Measurements from ENCODE around the gene MYH14. TPM values are rescaled to one million over a fixed set of nuclear protein-coding genes. Genes with fewer than 3 reads are reported as not detected.
"Not testable (repeated sequence)": the region's sequence is repeated elsewhere in the genome, so short reads cannot be mapped to it uniquely, and the experiment has no call there.

MYH14 gene
- total RNA-seq, 1 donor from 2014 or later, result 1.6 TPM

DNA sequence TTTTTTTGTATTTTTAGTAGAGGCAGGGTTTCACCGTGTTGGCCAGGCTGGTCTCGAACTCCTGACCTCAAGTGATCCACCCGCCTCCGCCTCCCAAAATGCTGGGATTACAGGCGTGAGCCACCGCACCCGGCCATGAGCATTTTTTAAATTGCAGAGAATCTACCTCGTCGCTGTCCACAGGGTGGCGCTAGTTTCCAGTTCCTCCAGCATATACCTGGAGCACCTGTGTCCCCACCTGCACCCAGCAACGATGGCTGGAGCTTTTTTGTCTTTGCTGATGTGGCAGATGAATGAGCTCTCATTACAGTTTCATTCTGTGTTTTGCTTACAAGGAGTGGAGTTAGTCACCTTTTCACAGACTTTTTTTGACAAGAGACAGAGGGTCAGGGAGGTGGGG is 34.1 kb downstream of the MYH14 start:
- not testable (repeated sequence) for H3K27ac Mint-ChIP-seq; H3K4me2 ChIP-seq; H3K79me2 ChIP-seq (ENCODE audit: low read depth); H4K20me1 ChIP-seq (ENCODE audit: low read depth); H3K27me3 ChIP-seq; H3K27ac ChIP-seq; H3K9me3 Mint-ChIP-seq; DNase-seq (ENCODE audit: low spot score); H3K9me3 ChIP-seq (ENCODE audit: low read depth); H3K4me3 Mint-ChIP-seq; H3K9ac ChIP-seq; H2AFZ ChIP-seq (replicated peaks); H3K36me3 Mint-ChIP-seq; H3K36me3 ChIP-seq; H3K4me3 ChIP-seq
- H3K4me1 ChIP-seq, result peaks cover 19% of the 10 kb centered on the region
- peaks cover 27% of the 10 kb centered on the region for H3F3A ChIP-seq (ENCODE audit: low read depth)
- Mint-ChIP-seq H3K27me3 (ENCODE audit: insufficient read depth, low read depth) (peaks cover 14% of the 10 kb centered on the region), H3K4me1 (peaks cover 33% of the 10 kb centered on the region)
- TF ChIP-seq CTCF (IDR thresholded peaks at IDR 0.05), result peak; percentile 39

DNA sequence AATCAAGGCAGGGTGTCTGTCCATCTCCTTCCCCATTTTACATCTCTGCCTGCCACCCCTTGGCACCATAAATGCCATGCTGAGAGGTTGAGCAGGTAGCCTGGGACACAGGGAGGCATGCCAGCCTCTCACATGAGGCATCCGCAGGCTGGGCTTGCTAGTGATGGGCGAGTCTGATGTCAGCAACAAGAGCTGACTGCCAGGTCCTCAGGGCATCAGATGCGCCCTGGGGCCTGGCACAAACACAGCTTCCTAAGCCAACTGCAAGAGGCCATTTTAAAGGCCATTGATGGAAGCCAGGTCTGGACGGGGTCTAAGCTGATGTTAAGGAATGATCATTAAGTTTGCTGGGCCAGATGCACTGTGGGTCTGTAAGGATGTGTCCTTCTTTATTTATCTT is 34.6 kb downstream of the MYH14 start:
- H4K20me1 ChIP-seq (ENCODE audit: low read depth), result no peaks in the 10 kb centered on the region
- H3K4me1 ChIP-seq, result peaks cover 19% of the 10 kb centered on the region
- peaks cover 36% of the 10 kb centered on the region for H3K4me1 Mint-ChIP-seq
- no peak overlapping the region for H2AFZ ChIP-seq (replicated peaks)
- peaks cover 8% of the 10 kb centered on the region for H3K9me3 Mint-ChIP-seq
- no peak overlapping the region for H3K27ac Mint-ChIP-seq
- H3K27me3 ChIP-seq, result no peaks in the 10 kb centered on the region
- no peak overlapping the region for H3K4me3 Mint-ChIP-seq
- H3K4me2 ChIP-seq, result no peak overlapping the region
- H3K9me3 ChIP-seq (ENCODE audit: low read depth), result no peaks in the 10 kb centered on the region
- H3K9ac ChIP-seq, result no peak overlapping the region
- H3K27ac ChIP-seq, result no peak overlapping the region
- H3K36me3 ChIP-seq, result no peaks in the 10 kb centered on the region
- H3K79me2 ChIP-seq (ENCODE audit: low read depth), result no peaks in the 10 kb centered on the region
- peaks cover 13% of the 10 kb centered on the region for H3K27me3 Mint-ChIP-seq (ENCODE audit: insufficient read depth, low read depth)
- H3K4me3 ChIP-seq, result no peak overlapping the region
- no peak for DNase-seq (ENCODE audit: low spot score)
- peaks cover 2% of the 10 kb centered on the region for H3K36me3 Mint-ChIP-seq
- TF ChIP-seq EZH2 (IDR thresholded peaks at IDR 0.05), result no peak
- no peak for TF ChIP-seq CTCF (IDR thresholded peaks at IDR 0.05)
- H3F3A ChIP-seq (ENCODE audit: low read depth), result peaks cover 27% of the 10 kb centered on the region

DNA sequence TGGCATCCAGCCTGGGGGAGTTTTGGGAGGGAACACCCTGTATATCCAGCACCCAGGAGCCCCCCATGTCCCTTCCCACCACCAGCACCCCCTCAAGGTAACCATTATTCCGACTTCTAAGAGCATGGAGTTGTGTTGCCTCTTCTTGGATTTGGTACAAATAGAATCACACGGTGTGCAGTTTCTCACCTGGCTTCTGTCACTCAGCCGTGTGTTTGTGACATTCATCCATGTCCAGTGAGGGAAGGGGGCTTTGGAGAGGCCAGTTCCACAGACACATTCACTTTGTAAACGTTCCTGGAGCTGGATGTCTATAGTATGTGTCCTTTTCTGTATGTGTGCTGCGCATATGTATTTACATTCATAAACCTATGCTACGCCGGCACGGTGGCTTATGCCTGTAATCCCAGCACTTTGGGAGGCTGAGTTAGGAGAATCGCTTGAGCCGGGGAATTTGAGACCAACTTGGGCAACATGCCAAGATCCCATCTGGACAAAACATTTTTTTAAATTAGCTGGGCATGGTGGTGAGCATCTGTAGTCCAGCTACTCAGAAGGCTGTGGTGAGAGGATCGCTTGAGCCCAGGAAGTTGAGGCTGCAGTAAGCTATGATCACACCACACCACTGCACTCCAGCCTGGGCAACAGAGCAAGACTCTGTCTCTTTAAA is 36.6 kb downstream of the MYH14 start:
- Mint-ChIP-seq H3K4me3 (no peak overlapping the region), H3K27ac (peak overlapping the region; percentile 72), H3K36me3 (peaks cover 2% of the 10 kb centered on the region), H3K4me1 (peaks cover 30% of the 10 kb centered on the region), H3K9me3 (peaks cover 8% of the 10 kb centered on the region), H3K27me3 (ENCODE audit: insufficient read depth, low read depth) (peaks cover 11% of the 10 kb centered on the region)
- Histone ChIP-seq H3K27me3 (no peaks in the 10 kb centered on the region), H4K20me1 (ENCODE audit: low read depth) (no peaks in the 10 kb centered on the region), H3K4me3 (no peak overlapping the region), H3K9me3 (ENCODE audit: low read depth) (no peaks in the 10 kb centered on the region), H2AFZ (replicated peaks) (no peak overlapping the region), H3K9ac (no peak overlapping the region), H3K36me3 (no peaks in the 10 kb centered on the region), H3K4me1 (peaks cover 9% of the 10 kb centered on the region), H3K27ac (no peak overlapping the region), H3K4me2 (no peak overlapping the region), H3K79me2 (ENCODE audit: low read depth) (no peaks in the 10 kb centered on the region), H3F3A (ENCODE audit: low read depth) (peaks cover 9% of the 10 kb centered on the region)
- TF ChIP-seq CTCF (IDR thresholded peaks at IDR 0.05) (no peak), EZH2 (IDR thresholded peaks at IDR 0.05) (no peak), EZH2phosphoT487 (IDR thresholded peaks at IDR 0.05) (no peak)
- DNase-seq (ENCODE audit: low spot score), result no peak

Measured in neural progenitor cell (in vitro differentiated cells).